Neutrophil (primary cell): ENCODE measurements around the gene FBLIM1.
"Not testable (repeated sequence)": the region's sequence is repeated elsewhere in the genome, so short reads cannot be mapped to it uniquely, and the experiment has no call there.

Experiments used
- H3K27ac ChIP-seq: fragments of 200-600 bp; sonication (generic); 2 replicates; pipeline ENCODE4 v1.5.1; 2016; ENCODE audit warnings: mild to moderate bottlenecking, moderate library complexity
- H3K27me3 ChIP-seq: fragments of 200-600 bp; sonication (generic); 2 replicates; pipeline ENCODE4 v1.6.0; 2016; ENCODE audit warnings: mild to moderate bottlenecking
- H3K36me3 ChIP-seq: fragments of 200-600 bp; sonication (generic); 2 replicates; pipeline ENCODE4 v1.5.1; 2017
- H3K4me1 ChIP-seq, 2 experiments: fragments of 200-600 bp in 1 of 2; sonication (generic) in 1 of 2; 1 replicate in 1 of 2; 2 replicates in 1 of 2; pipeline versions ENCODE4 v1.5.1 to v1.6.1; 2013 to 2016; ENCODE audit warnings: low read depth in 1 of 2, low read length in 1 of 2, mild to moderate bottlenecking in 1 of 2, moderate library complexity in 1 of 2; ENCODE audit not compliant: control insufficient read depth in 1 of 2, insufficient read depth in 1 of 2
- H3K4me3 ChIP-seq, 2 experiments: fragments of 200-600 bp in 1 of 2; sonication (generic) in 1 of 2; 1 replicate in 1 of 2; 2 replicates in 1 of 2; pipeline ENCODE4 v1.5.1; 2013 to 2016; ENCODE audit warnings: low read depth in 1 of 2, low read length in 1 of 2, mild to moderate bottlenecking in 1 of 2, moderate library complexity in 1 of 2
- H3K9me3 ChIP-seq: fragments of 200-600 bp; sonication (generic); 2 replicates; pipeline ENCODE4 v1.5.1; 2016
- CTCF ChIP-seq: fragments of 200-600 bp; sonication (generic); IDR thresholded peaks from 2 replicates; pipeline ENCODE4 v1.5.1; 2016; ENCODE audit warnings: antibody characterized with exemption

FBLIM1 gene

DNA sequence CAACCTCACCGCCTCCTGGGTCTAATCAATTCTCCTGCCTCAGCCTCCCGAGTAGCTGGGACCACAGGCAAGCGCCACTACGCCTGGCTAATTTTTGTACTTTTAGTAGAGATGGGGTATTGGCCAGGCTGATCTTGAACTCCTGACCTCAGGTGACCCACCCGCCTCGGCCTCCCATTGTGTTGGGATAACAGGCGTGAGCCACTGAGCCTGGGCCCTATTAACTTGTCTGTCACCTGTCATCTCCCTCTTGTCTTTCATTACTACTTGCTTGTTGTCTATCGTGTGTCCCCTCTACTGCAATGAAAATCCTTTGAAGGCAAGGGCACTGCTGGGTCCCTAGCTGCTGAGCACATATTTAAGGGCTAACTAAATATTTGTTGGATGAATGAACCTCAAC lies 45.5 kb downstream of the FBLIM1 start:
- no peaks in the 10 kb centered on the region for H3K9me3 ChIP-seq
- no peak overlapping the region for H3K4me3 ChIP-seq
- H3K36me3 ChIP-seq = no peaks in the 10 kb centered on the region
- H3K27me3 ChIP-seq = peaks cover 47% of the 10 kb centered on the region
- no peak for TF ChIP-seq CTCF
- no peaks in the 10 kb centered on the region for H3K4me1 ChIP-seq
- H3K27ac ChIP-seq = no peak overlapping the region

DNA sequence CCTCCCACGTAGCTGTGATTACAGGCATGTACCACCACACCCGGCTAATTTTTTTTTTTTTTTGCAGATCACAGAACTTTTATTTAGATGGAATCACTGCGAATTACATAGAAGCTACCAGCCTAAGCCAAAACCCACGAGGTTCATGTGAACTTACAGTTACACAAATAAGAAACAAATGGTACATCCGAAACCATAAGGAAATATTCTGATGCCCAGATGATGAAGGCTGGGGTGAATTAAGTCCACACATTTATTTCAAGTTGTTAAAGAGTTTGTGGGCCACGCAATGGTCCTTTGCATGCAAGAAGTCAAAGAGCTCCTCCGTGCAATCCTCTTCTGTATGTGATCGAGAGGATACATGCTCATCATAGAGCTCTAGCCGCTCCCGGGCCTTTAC lies 48.5 kb downstream of the FBLIM1 start:
- TF ChIP-seq CTCF = no peak
- no peaks in the 10 kb centered on the region for H3K9me3 ChIP-seq
- no peaks in the 10 kb centered on the region for H3K36me3 ChIP-seq
- no peaks in the 10 kb centered on the region for H3K4me1 ChIP-seq
- H3K27me3 ChIP-seq = peaks cover 22% of the 10 kb centered on the region
- H3K27ac ChIP-seq = no peak overlapping the region
- H3K4me3 ChIP-seq = no peak overlapping the region

GRCh38 chr1:15807549-15807948 lies 49.0 kb downstream of the FBLIM1 start, which contains the start of gene UQCRHL:
UQCRHL (minus strand) TSS chr1:15807649; CDS start chr1:15807649, 0 bp downstream.
- peaks cover 18% of the 10 kb centered on the region for H3K27me3 ChIP-seq
- H3K9me3 ChIP-seq, H3K27ac ChIP-seq, H3K4me1 ChIP-seq, H3K4me3 ChIP-seq, H3K36me3 ChIP-seq: not testable (repeated sequence)

DNA sequence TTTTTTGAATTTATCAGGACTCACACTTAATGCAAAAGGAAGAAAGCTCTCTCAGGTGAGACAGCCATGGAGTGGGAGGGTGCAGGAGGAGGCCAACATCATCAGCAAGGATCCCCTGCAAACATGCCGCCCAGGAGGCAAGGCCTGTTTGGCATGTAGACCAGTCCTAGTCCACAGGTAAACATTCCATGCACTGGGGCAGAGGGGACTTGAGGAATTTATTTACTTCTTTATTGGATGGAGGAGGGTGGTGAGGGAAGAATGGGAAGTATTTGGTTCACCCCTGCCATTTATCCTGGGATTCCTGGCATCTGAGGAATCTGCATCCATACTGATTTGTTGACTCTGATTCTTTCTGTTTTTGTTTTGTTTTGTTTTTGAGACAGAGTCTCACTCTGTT lies 50.4 kb downstream of the FBLIM1 start:
- H3K27ac ChIP-seq = no peak overlapping the region
- TF ChIP-seq CTCF = no peak
- no peaks in the 10 kb centered on the region for H3K4me1 ChIP-seq
- H3K36me3 ChIP-seq = no peaks in the 10 kb centered on the region
- no peaks in the 10 kb centered on the region for H3K9me3 ChIP-seq
- peaks cover 6% of the 10 kb centered on the region for H3K27me3 ChIP-seq
- H3K4me3 ChIP-seq = no peak overlapping the region

- no peak for TF ChIP-seq CTCF
- Histone ChIP-seq H3K4me3 (no peak overlapping the region), H3K9me3 (no peaks in the 10 kb centered on the region), H3K27ac (no peak overlapping the region), H3K36me3 (no peaks in the 10 kb centered on the region), H3K27me3 (no peaks in the 10 kb centered on the region), H3K4me1 (no peaks in the 10 kb centered on the region)
Observed at GRCh38 chr1:15810073-15810472, 51.5 kb downstream of the FBLIM1 start.

GRCh38 chr1:15816674-15817073 lies 58.1 kb downstream of the FBLIM1 start:
- H3K27ac ChIP-seq = no peak overlapping the region

More at GRCh38 chr1:15816674-15817073, 58.1 kb downstream of the FBLIM1 start:
- Histone ChIP-seq H3K4me3 (no peak overlapping the region), H3K9me3 (no peaks in the 10 kb centered on the region), H3K27me3 (no peaks in the 10 kb centered on the region), H3K36me3 (no peaks in the 10 kb centered on the region), H3K4me1 (peaks cover 4 to 5% of the 10 kb centered on the region in 2 experiments)
- no peak for TF ChIP-seq CTCF
